ENCODE data around the gene POLR2M. TPM values are rescaled to one million over a fixed set of nuclear protein-coding genes. Genes with fewer than 3 reads are reported as not detected.

The POLR2M gene
- total RNA-seq, 4 donors from 2014 or later = 95.2 to 1,545 (median 900) TPM

GRCh38 chr15:57761562-57761961 is 55.0 kb downstream of the POLR2M start:
- no peaks in the 10 kb centered on the region for H3K4me1 ChIP-seq
- H3K9me3 ChIP-seq = no peaks in the 10 kb centered on the region
- DNase-seq = no peak
- no peak overlapping the region for H3K4me3 ChIP-seq
- intact Hi-C loops (cut with DNase I; ENCODE audit: low total_unique reads) = no loop called here
- no peaks in the 10 kb centered on the region for H3K36me3 ChIP-seq
- H3K27me3 ChIP-seq = no peaks in the 10 kb centered on the region
- TF ChIP-seq CTCF (IDR thresholded peaks at IDR 0.05) (no peak), POLR2A (IDR thresholded peaks at IDR 0.05) (no peak)
- H3K27ac ChIP-seq = peak overlapping the region; percentile 68 to 73

GRCh38 chr15:57762302-57762701 is 55.8 kb downstream of the POLR2M start:
- TF ChIP-seq CTCF (IDR thresholded peaks at IDR 0.05) = no peak
- no peak for TF ChIP-seq POLR2A (IDR thresholded peaks at IDR 0.05)

GRCh38 chr15:57763176-57763964 is 56.9 kb downstream of the POLR2M start:
- Histone ChIP-seq H3K4me1 (no peaks in the 10 kb centered on the region), H3K27me3 (no peaks in the 10 kb centered on the region), H3K9me3 (no peaks in the 10 kb centered on the region), H3K27ac (no peak overlapping the region), H3K4me3 (no peak overlapping the region), H3K36me3 (no peaks in the 10 kb centered on the region)
- no peak for DNase-seq
- no peak for TF ChIP-seq CTCF (IDR thresholded peaks at IDR 0.05)
- intact Hi-C loops (cut with DNase I; ENCODE audit: low total_unique reads) = no loop called here

More at GRCh38 chr15:57762302-57762701, 55.8 kb downstream of the POLR2M start:
- intact Hi-C loops (cut with DNase I; ENCODE audit: low total_unique reads) = no loop called here
- Histone ChIP-seq H3K27me3 (no peaks in the 10 kb centered on the region), H3K4me3 (no peak overlapping the region), H3K4me1 (no peaks in the 10 kb centered on the region), H3K9me3 (no peaks in the 10 kb centered on the region), H3K27ac (peak overlapping the region; percentile 58 to 68), H3K36me3 (no peaks in the 10 kb centered on the region)
- DNase-seq = no peak

Other genes with a start within 250 kb of the POLR2M start
- gene MYZAP, start 114.8 kb upstream of the POLR2M start, total RNA-seq = 10 to 100 TPM in 3 of 4 donors, 1 to 10 TPM in 1; 7.7 to 22.5 (median 18.2) TPM

All from uterus (tissue), 4 donors.